ENCODE results near the gene PRKG2.
A peak's percentile ranks its signal among the peaks of the same experiment; 100 is the strongest.

Gene PRKG2

GRCh38 chr4:81040012-81040659 is 174.9 kb downstream of the PRKG2 start:
- DNase-seq (ENCODE audit: low read depth in 1 of 2, low spot score in 1 of 2): peak in 1 of 2 donors; percentile 6

- no peak for DNase-seq (ENCODE audit: low read depth in 1 of 2, low spot score in 1 of 2)
These were observed 175.6 kb downstream of the PRKG2 start for GRCh38 chr4:81039351-81039972.

- DNase-seq (ENCODE audit: low read depth in 1 of 2, low spot score in 1 of 2): no peak
These were observed 176.2 kb downstream of the PRKG2 start for GRCh38 chr4:81038636-81039350.

All from activated CD4-positive, alpha-beta T cell treated with anti-CD3 and anti-CD28 coated beads, Interleukin-2, amount 50 U/mL, for 24 hours (primary cell).